ENCODE measurements around the gene MS4A6A.
A peak's percentile ranks its signal among the peaks of the same experiment; 100 is the strongest.
"Not testable (repeated sequence)": the region's sequence is repeated elsewhere in the genome, so short reads cannot be mapped to it uniquely, and the experiment has no call there.

The MS4A6A gene

GRCh38 chr11:60182541-60183330 is at the start of gene MS4A6A:
Gene MS4A6A, minus strand, starts transcription at chr11:60183083. Its CDS starts 1,356 bp downstream, at chr11:60181727.
- no peak for DNase-seq

GRCh38 chr11:60230681-60231080 is 47.8 kb upstream of the MS4A6A start:
- DNase-seq = no peak

GRCh38 chr11:60222141-60222540 is 39.3 kb upstream of the MS4A6A start:
- DNase-seq = no peak

- DNase-seq = no peak
Measured at GRCh38 chr11:60221692-60222091, 38.8 kb upstream of the MS4A6A start.

GRCh38 chr11:60221181-60221580 is 38.3 kb upstream of the MS4A6A start:
- no peak for DNase-seq

GRCh38 chr11:60214386-60214785 is 31.5 kb upstream of the MS4A6A start:
- DNase-seq = no peak

GRCh38 chr11:60211206-60211605 is 28.3 kb upstream of the MS4A6A start:
- DNase-seq = no peak

GRCh38 chr11:60209977-60210376 is 27.1 kb upstream of the MS4A6A start:
- DNase-seq = no peak

- no peak for DNase-seq
Measured at GRCh38 chr11:60208951-60209350, 26.1 kb upstream of the MS4A6A start.

GRCh38 chr11:60208146-60208895 is 25.4 kb upstream of the MS4A6A start:
- no peak for DNase-seq

GRCh38 chr11:60206616-60207015 is 23.7 kb upstream of the MS4A6A start:
- DNase-seq = no peak

- no peak for DNase-seq
Measured at GRCh38 chr11:60204922-60205321, 22.0 kb upstream of the MS4A6A start.

- not testable (repeated sequence) for DNase-seq
Measured at GRCh38 chr11:60201334-60201733, 18.5 kb upstream of the MS4A6A start.

- DNase-seq = no peak
Measured at GRCh38 chr11:60197442-60197841, 14.6 kb upstream of the MS4A6A start.

- no peak for DNase-seq
Measured at GRCh38 chr11:60195923-60196368, 13.1 kb upstream of the MS4A6A start.

GRCh38 chr11:60194511-60194910 is 11.6 kb upstream of the MS4A6A start:
- no peak for DNase-seq

- peak; percentile 53 to 65 for DNase-seq
Measured at GRCh38 chr11:60193687-60194433, 11.0 kb upstream of the MS4A6A start.

GRCh38 chr11:60192564-60192963 is 9.7 kb upstream of the MS4A6A start:
- DNase-seq = not testable (repeated sequence)

GRCh38 chr11:60188481-60188880 is 5.6 kb upstream of the MS4A6A start:
- DNase-seq = not testable (repeated sequence)

GRCh38 chr11:60186128-60186527 is 3.2 kb upstream of the MS4A6A start:
- DNase-seq = not testable (repeated sequence)

GRCh38 chr11:60185512-60185827 is 2.6 kb upstream of the MS4A6A start:
- not testable (repeated sequence) for DNase-seq

GRCh38 chr11:60184824-60185511 is 2.1 kb upstream of the MS4A6A start:
- DNase-seq = peak in 1 of 2 donors; percentile 17

Measured in CD4-positive, alpha-beta T cell treated with Interleukin-4 for 1 hour (primary cell).